ENCODE data around the gene LNX1.

- TF ChIP-seq, protein P1, sequence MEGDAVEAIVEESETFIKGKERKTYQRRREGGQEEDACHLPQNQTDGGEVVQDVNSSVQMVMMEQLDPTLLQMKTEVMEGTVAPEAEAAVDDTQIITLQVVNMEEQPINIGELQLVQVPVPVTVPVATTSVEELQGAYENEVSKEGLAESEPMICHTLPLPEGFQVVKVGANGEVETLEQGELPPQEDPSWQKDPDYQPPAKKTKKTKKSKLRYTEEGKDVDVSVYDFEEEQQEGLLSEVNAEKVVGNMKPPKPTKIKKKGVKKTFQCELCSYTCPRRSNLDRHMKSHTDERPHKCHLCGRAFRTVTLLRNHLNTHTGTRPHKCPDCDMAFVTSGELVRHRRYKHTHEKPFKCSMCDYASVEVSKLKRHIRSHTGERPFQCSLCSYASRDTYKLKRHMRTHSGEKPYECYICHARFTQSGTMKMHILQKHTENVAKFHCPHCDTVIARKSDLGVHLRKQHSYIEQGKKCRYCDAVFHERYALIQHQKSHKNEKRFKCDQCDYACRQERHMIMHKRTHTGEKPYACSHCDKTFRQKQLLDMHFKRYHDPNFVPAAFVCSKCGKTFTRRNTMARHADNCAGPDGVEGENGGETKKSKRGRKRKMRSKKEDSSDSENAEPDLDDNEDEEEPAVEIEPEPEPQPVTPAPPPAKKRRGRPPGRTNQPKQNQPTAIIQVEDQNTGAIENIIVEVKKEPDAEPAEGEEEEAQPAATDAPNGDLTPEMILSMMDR (conservative IDR thresholded peaks at IDR 0.05; ENCODE audit: low read length): no peak
- TF ChIP-seq EZH2phosphoT487 (IDR thresholded peaks at IDR 0.05; ENCODE audit: borderline replicate concordance, low read depth, low read length): no peak
These were observed 167.0 kb downstream of the LNX1 start for GRCh38 chr4:53424280-53424679.

Measured in OCI-LY7 (cell line).